K562 (cell line): ENCODE measurements around the gene SCAMP1. TPM values are rescaled to one million over a fixed set of nuclear protein-coding genes. Genes with fewer than 3 reads are reported as not detected.

Experiments
- CUX1 ChIP-seq: fragments of 200-800 bp; sonication (Bioruptor generic); IDR thresholded peaks from 2 replicates; pipeline ENCODE4 v1.6.1; 2016; ENCODE audit warnings: missing genetic modification characterization, missing compliant biosample characterization
- DPF2 ChIP-seq: fragments of 450-650 bp; IDR thresholded peaks from 2 replicates; pipeline ENCODE4 v1.6.1; 2016
- FIP1L1 ChIP-seq: fragments of 200-400 bp; formaldehyde crosslinking; IDR thresholded peaks from 2 replicates; pipeline ENCODE4 v1.6.1; 2018; ENCODE audit warnings: mild to moderate bottlenecking, low read depth, low read length; ENCODE audit not compliant: poor library complexity, severe bottlenecking
- HNRNPK ChIP-seq: fragments of 200-400 bp; formaldehyde crosslinking; IDR thresholded peaks from one replicate; pipeline ENCODE4 v1.6.1; 2018; ENCODE audit warnings: mild to moderate bottlenecking, low read depth, low read length; ENCODE audit not compliant: poor library complexity, severe bottlenecking
- MYBL2 ChIP-seq, 2 experiments: fragments of 450-650 bp in 1 of 2; sonication (generic) in 1 of 2; formaldehyde crosslinking in 1 of 2; IDR thresholded peaks; 2 replicates each; pipeline versions ENCODE4 v1.6.1 to v1.8.1; 2017 to 2022; ENCODE audit warnings: borderline replicate concordance in 1 of 2, inconsistent platforms in 1 of 2, low read depth in 1 of 2, mild to moderate bottlenecking in 1 of 2, missing genetic modification reagents in 1 of 2, moderate library complexity in 1 of 2
- POLR2AphosphoS2 ChIP-seq: IDR thresholded peaks from 2 replicates; pipeline ENCODE4 v1.6.1; 2012; ENCODE audit warnings: low read length, improper control_type of control experiment
- PPARD ChIP-seq: fragments of 250-450 bp; sonication (Bioruptor Pico); IDR thresholded peaks from 2 replicates; pipeline ENCODE4 v1.8.0; 2022; ENCODE audit warnings: inconsistent platforms, mild to moderate bottlenecking, moderate library complexity
- PTTG1 ChIP-seq: fragments of 450-650 bp; IDR thresholded peaks from 2 replicates; pipeline ENCODE4 v1.6.1; 2016; ENCODE audit warnings: low read depth, mild to moderate bottlenecking, missing genetic modification characterization, missing compliant biosample characterization
- RHOXF2B ChIP-seq: fragments of 250-450 bp; sonication (Bioruptor Pico); conservative IDR thresholded peaks from 2 replicates; pipeline ENCODE4 v1.5.1; 2021
- THAP7 ChIP-seq: fragments of 250-450 bp; sonication (Bioruptor Pico); IDR thresholded peaks from 2 replicates; pipeline ENCODE4 v1.5.0; 2021
- ZC3H11A ChIP-seq: IDR thresholded peaks from 2 replicates; pipeline ENCODE4 v1.6.1; 2012; ENCODE audit warnings: low read depth, low read length, improper control_type of control experiment
- ZHX1 ChIP-seq: fragments of 150-350 bp; conservative IDR thresholded peaks from 2 replicates; pipeline ENCODE4 v1.6.1; 2014; ENCODE audit warnings: low read length
- ZNF175 ChIP-seq: fragments of 200-800 bp; sonication (Bioruptor generic); IDR thresholded peaks from 2 replicates; pipeline ENCODE4 v1.6.1; 2016; ENCODE audit warnings: low read depth, mild to moderate bottlenecking, missing genetic modification characterization, missing compliant biosample characterization
- ZNF639 ChIP-seq, 2 experiments: fragments of 200-800 bp in 1 of 2; sonication (Bioruptor generic) in 1 of 2; sonication (generic) in 1 of 2; formaldehyde crosslinking in 1 of 2; IDR thresholded peaks in 1 of 2; conservative IDR thresholded peaks in 1 of 2; 2 replicates each; pipeline versions ENCODE4 v1.5.0 to v1.6.1; 2016 to 2020; ENCODE audit warnings: missing compliant biosample characterization in 1 of 2, missing genetic modification characterization in 1 of 2, missing genetic modification reagents in 1 of 2
- ZNF668 ChIP-seq: fragments of 250-450 bp; sonication (Bioruptor Pico); IDR thresholded peaks from 2 replicates; pipeline ENCODE4 v1.8.0; 2022; ENCODE audit warnings: mild to moderate bottlenecking, inconsistent platforms
- ZNF77 ChIP-seq: fragments of 250-450 bp; sonication (Bioruptor Pico); IDR thresholded peaks from 2 replicates; pipeline ENCODE4 v1.5.0; 2020
- polyA plus RNA-seq, 8 experiments: library from polyadenylated mRNA; depleted of rRNA in 4 of 8; stranded (reverse) in 5 of 8; unstranded in 3 of 8; fragments of >200 nt; fragmentation: Nextera tagmentation in 2 of 8; fragmentation: Illumina TruSeq in 1 of 8; extraction: Ambion mirVana in 2 of 8; extraction: Trizol in 1 of 8; gene quantifications; 2 replicates each; pipeline versions ENCODE4 v1.2.1 to v1.2.3, GENCODE V29; 2011 to 2014; ENCODE audit warnings: inconsistent platforms in 1 of 8, missing spikeins in 1 of 8
- total RNA-seq, 7 experiments: library from RNA; depleted of rRNA in 6 of 7; stranded (reverse); fragments of >200 nt in 6 of 7; fragmentation: Illumina TruSeq in 2 of 7; extraction: Trizol in 2 of 7; gene quantifications; 2 replicates each; pipeline versions ENCODE4 v1.2.1 to v1.2.3, GENCODE V29; 2011 to 2021; ENCODE audit warnings: low replicate concordance in 1 of 7

SCAMP1 gene
- total and polyA plus RNA-seq, 9 of the 15 experiments (the other 6 are each of a cell fraction or from before 2014, with no cell fraction given), result 5.4 to 23.9 (median 13.8) TPM

- TF ChIP-seq CUX1 (CRISPR knock-in tag) (no peak), MYBL2 (IDR thresholded peaks at IDR 0.05; ENCODE audit: low read depth) (no peak), MYBL2 (CRISPR knock-in tag; IDR thresholded peaks at IDR 0.05; ENCODE audit: borderline replicate concordance) (no peak), ZHX1 (no peak), ZNF639 (CRISPR knock-in tag; conservative IDR thresholded peaks at IDR 0.05 in 1 of 2, IDR thresholded peaks at IDR 0.05 in 1 of 2) (peak in 1 of 2 experiments; percentile 88; a peak in 2 of 4 replicates), POLR2AphosphoS2 (no peak), RHOXF2B (CRISPR knock-in tag) (no peak), FIP1L1 (peak; percentile 70), ZNF175 (no peak), PPARD (CRISPR knock-in tag) (no peak), THAP7 (no peak), PTTG1 (no peak), ZC3H11A (no peak), DPF2 (no peak; the same call in 1 of the 2 replicates), HNRNPK (no peak), ZNF668 (CRISPR knock-in tag) (no peak), ZNF77 (CRISPR knock-in tag) (no peak)
Measured at GRCh38 chr5:78359831-78360673, at the start of gene SCAMP1 (continued).
